H9 (cell line): Measurements from ENCODE around the gene PTTG1. TPM values are rescaled to one million over a fixed set of nuclear protein-coding genes. Genes with fewer than 3 reads are reported as not detected.

Experiments
- DNase-seq: peaks from one replicate; pipeline ENCODE4 v3.0.0-alpha.2; 2017
- H2AFZ ChIP-seq: one replicate; pipeline ENCODE4 v1.6.1; 2013; ENCODE audit warnings: mild to moderate bottlenecking, low read length, control low read depth, moderate library complexity
- H2AK5ac ChIP-seq: 2 replicates; pipeline ENCODE4 v1.6.1; 2013; ENCODE audit warnings: low read length, control low read depth, mixed read lengths; ENCODE audit not compliant: insufficient read length
- H2BK120ac ChIP-seq: one replicate; pipeline ENCODE4 v1.6.1; 2013; ENCODE audit warnings: low read depth, mild to moderate bottlenecking, low read length, control low read depth, inconsistent platforms; ENCODE audit not compliant: poor library complexity, severe bottlenecking
- H2BK12ac ChIP-seq: 2 replicates; pipeline ENCODE4 v1.6.1; 2013; ENCODE audit warnings: low read length, control low read depth, mixed read lengths, low read depth; ENCODE audit not compliant: insufficient read length
- H2BK15ac ChIP-seq: 2 replicates; pipeline ENCODE4 v1.6.1; 2013; ENCODE audit warnings: low read depth, low read length, control low read depth
- H2BK20ac ChIP-seq: one replicate; pipeline ENCODE4 v1.6.1; 2013; ENCODE audit warnings: low read depth, mild to moderate bottlenecking, low read length, control low read depth, inconsistent platforms; ENCODE audit not compliant: poor library complexity, severe bottlenecking
- H2BK5ac ChIP-seq: 2 replicates; pipeline ENCODE4 v1.6.1; 2013; ENCODE audit warnings: low read length, control low read depth, mixed read lengths; ENCODE audit not compliant: insufficient read length
- H3K14ac ChIP-seq: 2 replicates; pipeline ENCODE4 v1.6.1; 2013; ENCODE audit warnings: low read length, control low read depth; ENCODE audit not compliant: insufficient read depth
- H3K18ac ChIP-seq: 2 replicates; pipeline ENCODE4 v1.6.1; 2013; ENCODE audit warnings: low read depth, mild to moderate bottlenecking, mixed read lengths, low read length, control low read depth; ENCODE audit not compliant: insufficient read length
- H3K23ac ChIP-seq: 2 replicates; pipeline ENCODE4 v1.6.1; 2013; ENCODE audit warnings: low read length, control low read depth, mixed read lengths, low read depth; ENCODE audit not compliant: insufficient read length
- H3K23me2 ChIP-seq: 2 replicates; pipeline ENCODE4 v1.6.1; 2013; ENCODE audit warnings: low read depth, mild to moderate bottlenecking, mixed read lengths, low read length, control low read depth; ENCODE audit not compliant: insufficient read length, poor library complexity, severe bottlenecking
- H3K27ac ChIP-seq: 2 replicates; pipeline ENCODE4 v1.5.1; 2013; ENCODE audit warnings: low read length, control low read depth, mixed read lengths, low read depth; ENCODE audit not compliant: insufficient read length
- H3K27me3 ChIP-seq: 2 replicates; pipeline ENCODE4 v1.6.1; 2013; ENCODE audit warnings: low read length, control low read depth, inconsistent platforms; ENCODE audit not compliant: insufficient read depth
- H3K4ac ChIP-seq: 2 replicates; pipeline ENCODE4 v1.6.1; 2013; ENCODE audit warnings: low read depth, mild to moderate bottlenecking, control low read depth, inconsistent platforms, low read length, moderate library complexity
- H3K4me1 ChIP-seq: 2 replicates; pipeline ENCODE4 v1.6.1; 2013; ENCODE audit warnings: low read length, control low read depth, inconsistent platforms; ENCODE audit not compliant: insufficient read depth
- H3K4me2 ChIP-seq: 2 replicates; pipeline ENCODE4 v1.6.1; 2013; ENCODE audit warnings: low read length, control low read depth, mixed read lengths; ENCODE audit not compliant: insufficient read length, insufficient read depth
- H3K56ac ChIP-seq: 2 replicates; pipeline ENCODE4 v1.6.1; 2013; ENCODE audit warnings: low read depth, mild to moderate bottlenecking, mixed read lengths, low read length, control low read depth; ENCODE audit not compliant: insufficient read length
- H3K79me1 ChIP-seq: 2 replicates; pipeline ENCODE4 v1.6.1; 2013; ENCODE audit warnings: low read depth, mild to moderate bottlenecking, moderate library complexity, low read length, control low read depth, inconsistent platforms; ENCODE audit not compliant: insufficient read depth, poor library complexity, severe bottlenecking
- H3K79me2 ChIP-seq: 2 replicates; pipeline ENCODE4 v1.6.1; 2013; ENCODE audit warnings: low read length, control low read depth, inconsistent platforms; ENCODE audit not compliant: insufficient read depth
- H3K9ac ChIP-seq: 2 replicates; pipeline ENCODE4 v1.6.1; 2013; ENCODE audit warnings: low read length, control low read depth, mixed read lengths; ENCODE audit not compliant: insufficient read length; ENCODE audit errors: extremely low read depth
- H3K9me3 ChIP-seq: one replicate; pipeline ENCODE4 v1.6.1; 2013; ENCODE audit warnings: low read depth, low read length, inconsistent platforms; ENCODE audit not compliant: control insufficient read depth
- H3T11ph ChIP-seq: one replicate; pipeline ENCODE4 v1.6.1; 2013; ENCODE audit warnings: mild to moderate bottlenecking, low read length, control low read depth, inconsistent platforms
- H4K20me1 ChIP-seq: one replicate; pipeline ENCODE4 v1.6.1; 2013; ENCODE audit not compliant: control insufficient read depth, insufficient read length, insufficient read depth
- H4K5ac ChIP-seq: 2 replicates; pipeline ENCODE4 v1.6.1; 2013; ENCODE audit warnings: low read depth, mild to moderate bottlenecking, mixed read lengths, low read length, control low read depth; ENCODE audit not compliant: insufficient read length
- H4K8ac ChIP-seq: replicated peaks from 2 replicates; pipeline ENCODE4 v1.6.1; 2013; ENCODE audit warnings: low read length, control low read depth, mixed read lengths, low read depth; ENCODE audit not compliant: insufficient read length
- H4K91ac ChIP-seq: 2 replicates; pipeline ENCODE4 v1.6.1; 2013; ENCODE audit warnings: low read depth, mild to moderate bottlenecking, moderate library complexity, mixed read lengths, low read length, control low read depth; ENCODE audit not compliant: insufficient read length
- H3K27ac Mint-ChIP-seq, 3 experiments: 2 replicates in 2 of 3; 3 replicates in 1 of 3; pipeline ENCODE4 v1.8.0; 2020 to 2021; ENCODE audit warnings: mixed read lengths in 3 of 3, mild to moderate bottlenecking in 1 of 3, moderate library complexity in 1 of 3
- H3K27me3 Mint-ChIP-seq: 2 replicates; pipeline ENCODE4 v1.8.0; 2021; ENCODE audit warnings: low read depth, mild to moderate bottlenecking, moderate library complexity, mixed read lengths
- H3K36me3 Mint-ChIP-seq, 3 experiments: 2 replicates in 2 of 3; 3 replicates in 1 of 3; pipeline ENCODE4 v1.8.0; 2020 to 2021; ENCODE audit warnings: low read depth in 3 of 3, mixed read lengths in 3 of 3; ENCODE audit not compliant: insufficient read depth in 1 of 3
- H3K4me1 Mint-ChIP-seq, 2 experiments: 2 replicates each; pipeline ENCODE4 v1.8.0; 2020; ENCODE audit warnings: mixed read lengths in 2 of 2
- H3K4me3 Mint-ChIP-seq, 2 experiments: 2 replicates in 1 of 2; 3 replicates in 1 of 2; pipeline ENCODE4 v1.8.0; 2020 to 2021; ENCODE audit warnings: mild to moderate bottlenecking in 2 of 2, mixed read lengths in 2 of 2, moderate library complexity in 1 of 2
- H3K9me3 Mint-ChIP-seq, 2 experiments: 2 replicates in 1 of 2; 3 replicates in 1 of 2; pipeline ENCODE4 v1.8.0; 2020; ENCODE audit warnings: mild to moderate bottlenecking in 2 of 2, mixed read lengths in 2 of 2, moderate library complexity in 1 of 2
- WGBS: extraction: QIAGEN DNeasy Blood & Tissue Kit; methylation state at CpG from one replicate; pipeline ENCODE4 v1.1.7; 2013; ENCODE audit warnings: missing lambda C conversion rate, low lambda C conversion rate, mixed read lengths; ENCODE audit not compliant: insufficient read length; ENCODE audit errors: extremely low coverage; 5-methylcytosine and 5-hydroxymethylcytosine counted together
- total RNA-seq: library from RNA; stranded (reverse); gene quantifications from 2 replicates; pipeline ENCODE4 v1.2.1, GENCODE V29; 2021
- TF ChIP-seq, protein P1 (sequence below): fragments of 200-600 bp; sonication (generic); conservative IDR thresholded peaks from 3 replicates; pipeline ENCODE4 v1.8.0; 2021; ENCODE audit warnings: antibody characterized with exemption, mild to moderate bottlenecking

The PTTG1 gene
- total RNA-seq, 1 experiment from 2014 or later = 279 TPM

DNA sequence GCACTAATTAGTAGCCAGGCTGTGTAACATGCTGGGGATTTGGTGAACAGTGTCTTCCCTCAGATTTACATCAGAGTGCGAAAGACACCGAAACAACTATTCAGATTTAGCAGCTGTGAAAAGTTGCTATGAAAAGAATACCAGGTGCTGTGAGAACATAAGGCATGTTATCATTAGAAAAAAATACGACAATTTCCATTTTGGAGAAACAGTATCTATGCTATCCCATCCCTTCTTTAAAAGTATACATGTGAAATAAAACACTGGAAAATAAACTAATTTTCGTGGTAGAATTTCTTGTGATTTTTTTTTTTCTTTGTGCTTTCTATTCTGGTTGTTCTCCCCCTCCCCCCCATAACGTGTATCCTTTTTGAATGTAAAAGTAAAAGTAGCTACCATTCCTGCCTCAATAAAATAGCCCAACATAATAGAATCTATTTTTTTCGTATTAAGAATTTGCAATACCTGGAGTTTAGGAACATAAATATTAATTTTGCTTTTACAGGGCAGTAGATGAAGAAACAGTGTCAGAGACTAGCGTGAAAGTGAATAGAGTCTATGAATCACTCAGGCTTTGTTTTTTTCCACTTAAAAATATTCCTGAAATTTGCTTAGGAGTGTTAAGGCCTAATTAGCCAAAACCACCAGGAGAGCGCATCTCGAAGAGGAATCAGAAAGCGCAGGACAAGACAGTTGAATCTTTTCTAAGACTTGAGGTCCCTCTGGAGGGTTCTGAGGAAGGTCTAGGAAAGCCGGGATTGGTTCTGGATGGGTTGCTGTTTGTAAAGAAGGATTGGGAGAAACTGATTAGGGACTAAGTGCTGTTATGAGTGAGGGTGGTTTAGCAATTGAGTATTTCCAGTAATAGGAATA lies 2.0 kb upstream of the PTTG1 start:
- H2AK5ac ChIP-seq = no peak overlapping the region
- peaks cover 8% of the 10 kb centered on the region; the same call in 1 of the 2 replicates for H3K4me1 ChIP-seq
- TF ChIP-seq, protein P1, sequence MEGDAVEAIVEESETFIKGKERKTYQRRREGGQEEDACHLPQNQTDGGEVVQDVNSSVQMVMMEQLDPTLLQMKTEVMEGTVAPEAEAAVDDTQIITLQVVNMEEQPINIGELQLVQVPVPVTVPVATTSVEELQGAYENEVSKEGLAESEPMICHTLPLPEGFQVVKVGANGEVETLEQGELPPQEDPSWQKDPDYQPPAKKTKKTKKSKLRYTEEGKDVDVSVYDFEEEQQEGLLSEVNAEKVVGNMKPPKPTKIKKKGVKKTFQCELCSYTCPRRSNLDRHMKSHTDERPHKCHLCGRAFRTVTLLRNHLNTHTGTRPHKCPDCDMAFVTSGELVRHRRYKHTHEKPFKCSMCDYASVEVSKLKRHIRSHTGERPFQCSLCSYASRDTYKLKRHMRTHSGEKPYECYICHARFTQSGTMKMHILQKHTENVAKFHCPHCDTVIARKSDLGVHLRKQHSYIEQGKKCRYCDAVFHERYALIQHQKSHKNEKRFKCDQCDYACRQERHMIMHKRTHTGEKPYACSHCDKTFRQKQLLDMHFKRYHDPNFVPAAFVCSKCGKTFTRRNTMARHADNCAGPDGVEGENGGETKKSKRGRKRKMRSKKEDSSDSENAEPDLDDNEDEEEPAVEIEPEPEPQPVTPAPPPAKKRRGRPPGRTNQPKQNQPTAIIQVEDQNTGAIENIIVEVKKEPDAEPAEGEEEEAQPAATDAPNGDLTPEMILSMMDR = no peak
- no peaks in the 10 kb centered on the region for H3K9me3 ChIP-seq
- H2AFZ ChIP-seq = peak overlapping the region; percentile 76
- peaks cover 40 to 49% of the 10 kb centered on the region in 2 experiments for H3K4me1 Mint-ChIP-seq
- H2BK120ac ChIP-seq = no peak overlapping the region
- H3K4ac ChIP-seq = no peak overlapping the region
- no CpG with 5 or more reads among the region's 11 CpGs for WGBS
- peak overlapping the region; percentile 94 to 99 (median 98) for H3K27ac Mint-ChIP-seq
- H3K4me2 ChIP-seq = peak overlapping the region; percentile 68
- H4K5ac ChIP-seq = no peak overlapping the region
- H3K79me1 ChIP-seq = peaks cover 4% of the 10 kb centered on the region
- H3K9ac ChIP-seq = peak overlapping the region; percentile 78
- no peaks in the 10 kb centered on the region for H3K27me3 ChIP-seq
- H2BK12ac ChIP-seq = no peak overlapping the region
- H3K23me2 ChIP-seq = peaks cover 5% of the 10 kb centered on the region
- no peak for DNase-seq
- H3K9me3 Mint-ChIP-seq = no peaks in the 10 kb centered on the region
- H4K91ac ChIP-seq = no peak overlapping the region
- H3K27me3 Mint-ChIP-seq = no peaks in the 10 kb centered on the region
- no peak overlapping the region for H2BK15ac ChIP-seq
- H3K23ac ChIP-seq = no peak overlapping the region
- H3T11ph ChIP-seq = peak overlapping the region; percentile 45
- H3K18ac ChIP-seq = no peak overlapping the region
- H2BK20ac ChIP-seq = no peak overlapping the region
- no peak overlapping the region for H3K56ac ChIP-seq
- peak overlapping the region; percentile 89 for H3K27ac ChIP-seq
- no peaks in the 10 kb centered on the region for H4K20me1 ChIP-seq
- no peak overlapping the region for H3K14ac ChIP-seq
- H2BK5ac ChIP-seq = no peak overlapping the region
- peaks cover 17 to 20% (median 20%) of the 10 kb centered on the region in 3 experiments; a peak in 6 of 7 replicates for H3K36me3 Mint-ChIP-seq
- no peak overlapping the region for H4K8ac ChIP-seq
- peak overlapping the region; percentile 96 to 97 for H3K4me3 Mint-ChIP-seq
- H3K79me2 ChIP-seq = peaks cover 9% of the 10 kb centered on the region; the same call in 1 of the 2 replicates
